ENCODE measurements around the gene ETNPPL. TPM values are rescaled to one million over a fixed set of nuclear protein-coding genes. Genes with fewer than 3 reads are reported as not detected.

The ETNPPL gene
- total RNA-seq, 1 experiment from 2014 or later = 0.66 TPM

DNA sequence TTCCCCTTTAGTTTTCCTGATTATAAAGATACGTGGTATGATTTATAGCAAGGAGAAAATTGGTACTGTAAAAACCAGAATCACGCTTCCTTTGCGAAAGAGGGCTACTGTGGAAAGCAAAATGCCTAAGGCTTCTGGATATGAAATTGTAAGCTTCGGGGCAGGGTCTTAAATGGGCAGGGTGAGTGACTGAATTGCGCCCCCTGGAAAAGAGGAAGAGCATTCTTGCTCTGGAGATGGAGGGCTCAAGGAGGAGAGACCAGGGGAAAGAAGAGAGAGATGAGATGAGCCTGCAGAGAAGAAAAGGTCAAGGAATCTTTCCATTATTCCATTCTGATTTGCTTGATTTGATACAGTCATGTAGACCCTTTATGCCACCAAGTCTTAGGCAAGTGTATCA, 13.1 kb upstream of the ETNPPL start (continued):
- TF ChIP-seq, protein P1, sequence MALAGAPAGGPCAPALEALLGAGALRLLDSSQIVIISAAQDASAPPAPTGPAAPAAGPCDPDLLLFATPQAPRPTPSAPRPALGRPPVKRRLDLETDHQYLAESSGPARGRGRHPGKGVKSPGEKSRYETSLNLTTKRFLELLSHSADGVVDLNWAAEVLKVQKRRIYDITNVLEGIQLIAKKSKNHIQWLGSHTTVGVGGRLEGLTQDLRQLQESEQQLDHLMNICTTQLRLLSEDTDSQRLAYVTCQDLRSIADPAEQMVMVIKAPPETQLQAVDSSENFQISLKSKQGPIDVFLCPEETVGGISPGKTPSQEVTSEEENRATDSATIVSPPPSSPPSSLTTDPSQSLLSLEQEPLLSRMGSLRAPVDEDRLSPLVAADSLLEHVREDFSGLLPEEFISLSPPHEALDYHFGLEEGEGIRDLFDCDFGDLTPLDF (CRISPR knock-in tag; IDR thresholded peaks at IDR 0.05) = no peak
- TF ChIP-seq, protein P2, sequence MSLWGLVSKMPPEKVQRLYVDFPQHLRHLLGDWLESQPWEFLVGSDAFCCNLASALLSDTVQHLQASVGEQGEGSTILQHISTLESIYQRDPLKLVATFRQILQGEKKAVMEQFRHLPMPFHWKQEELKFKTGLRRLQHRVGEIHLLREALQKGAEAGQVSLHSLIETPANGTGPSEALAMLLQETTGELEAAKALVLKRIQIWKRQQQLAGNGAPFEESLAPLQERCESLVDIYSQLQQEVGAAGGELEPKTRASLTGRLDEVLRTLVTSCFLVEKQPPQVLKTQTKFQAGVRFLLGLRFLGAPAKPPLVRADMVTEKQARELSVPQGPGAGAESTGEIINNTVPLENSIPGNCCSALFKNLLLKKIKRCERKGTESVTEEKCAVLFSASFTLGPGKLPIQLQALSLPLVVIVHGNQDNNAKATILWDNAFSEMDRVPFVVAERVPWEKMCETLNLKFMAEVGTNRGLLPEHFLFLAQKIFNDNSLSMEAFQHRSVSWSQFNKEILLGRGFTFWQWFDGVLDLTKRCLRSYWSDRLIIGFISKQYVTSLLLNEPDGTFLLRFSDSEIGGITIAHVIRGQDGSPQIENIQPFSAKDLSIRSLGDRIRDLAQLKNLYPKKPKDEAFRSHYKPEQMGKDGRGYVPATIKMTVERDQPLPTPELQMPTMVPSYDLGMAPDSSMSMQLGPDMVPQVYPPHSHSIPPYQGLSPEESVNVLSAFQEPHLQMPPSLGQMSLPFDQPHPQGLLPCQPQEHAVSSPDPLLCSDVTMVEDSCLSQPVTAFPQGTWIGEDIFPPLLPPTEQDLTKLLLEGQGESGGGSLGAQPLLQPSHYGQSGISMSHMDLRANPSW (CRISPR knock-in tag; conservative IDR thresholded peaks at IDR 0.05; ENCODE audit: low read depth) = no peak
- TF ChIP-seq, protein P3, sequence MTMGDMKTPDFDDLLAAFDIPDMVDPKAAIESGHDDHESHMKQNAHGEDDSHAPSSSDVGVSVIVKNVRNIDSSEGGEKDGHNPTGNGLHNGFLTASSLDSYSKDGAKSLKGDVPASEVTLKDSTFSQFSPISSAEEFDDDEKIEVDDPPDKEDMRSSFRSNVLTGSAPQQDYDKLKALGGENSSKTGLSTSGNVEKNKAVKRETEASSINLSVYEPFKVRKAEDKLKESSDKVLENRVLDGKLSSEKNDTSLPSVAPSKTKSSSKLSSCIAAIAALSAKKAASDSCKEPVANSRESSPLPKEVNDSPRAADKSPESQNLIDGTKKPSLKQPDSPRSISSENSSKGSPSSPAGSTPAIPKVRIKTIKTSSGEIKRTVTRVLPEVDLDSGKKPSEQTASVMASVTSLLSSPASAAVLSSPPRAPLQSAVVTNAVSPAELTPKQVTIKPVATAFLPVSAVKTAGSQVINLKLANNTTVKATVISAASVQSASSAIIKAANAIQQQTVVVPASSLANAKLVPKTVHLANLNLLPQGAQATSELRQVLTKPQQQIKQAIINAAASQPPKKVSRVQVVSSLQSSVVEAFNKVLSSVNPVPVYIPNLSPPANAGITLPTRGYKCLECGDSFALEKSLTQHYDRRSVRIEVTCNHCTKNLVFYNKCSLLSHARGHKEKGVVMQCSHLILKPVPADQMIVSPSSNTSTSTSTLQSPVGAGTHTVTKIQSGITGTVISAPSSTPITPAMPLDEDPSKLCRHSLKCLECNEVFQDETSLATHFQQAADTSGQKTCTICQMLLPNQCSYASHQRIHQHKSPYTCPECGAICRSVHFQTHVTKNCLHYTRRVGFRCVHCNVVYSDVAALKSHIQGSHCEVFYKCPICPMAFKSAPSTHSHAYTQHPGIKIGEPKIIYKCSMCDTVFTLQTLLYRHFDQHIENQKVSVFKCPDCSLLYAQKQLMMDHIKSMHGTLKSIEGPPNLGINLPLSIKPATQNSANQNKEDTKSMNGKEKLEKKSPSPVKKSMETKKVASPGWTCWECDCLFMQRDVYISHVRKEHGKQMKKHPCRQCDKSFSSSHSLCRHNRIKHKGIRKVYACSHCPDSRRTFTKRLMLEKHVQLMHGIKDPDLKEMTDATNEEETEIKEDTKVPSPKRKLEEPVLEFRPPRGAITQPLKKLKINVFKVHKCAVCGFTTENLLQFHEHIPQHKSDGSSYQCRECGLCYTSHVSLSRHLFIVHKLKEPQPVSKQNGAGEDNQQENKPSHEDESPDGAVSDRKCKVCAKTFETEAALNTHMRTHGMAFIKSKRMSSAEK (CRISPR knock-in tag; IDR thresholded peaks at IDR 0.05; ENCODE audit: borderline replicate concordance) = no peak
- no peak for TF ChIP-seq GTF2I (CRISPR knock-in tag; conservative IDR thresholded peaks at IDR 0.05)
- TF ChIP-seq SP1 (CRISPR knock-in tag; conservative IDR thresholded peaks at IDR 0.05) = no peak
- no peak for TF ChIP-seq FOXK1 (CRISPR knock-in tag; IDR thresholded peaks at IDR 0.05)
- no peak for TF ChIP-seq NFYB (CRISPR knock-in tag; conservative IDR thresholded peaks at IDR 0.05; ENCODE audit: low read depth)
- TF ChIP-seq, protein P4, sequence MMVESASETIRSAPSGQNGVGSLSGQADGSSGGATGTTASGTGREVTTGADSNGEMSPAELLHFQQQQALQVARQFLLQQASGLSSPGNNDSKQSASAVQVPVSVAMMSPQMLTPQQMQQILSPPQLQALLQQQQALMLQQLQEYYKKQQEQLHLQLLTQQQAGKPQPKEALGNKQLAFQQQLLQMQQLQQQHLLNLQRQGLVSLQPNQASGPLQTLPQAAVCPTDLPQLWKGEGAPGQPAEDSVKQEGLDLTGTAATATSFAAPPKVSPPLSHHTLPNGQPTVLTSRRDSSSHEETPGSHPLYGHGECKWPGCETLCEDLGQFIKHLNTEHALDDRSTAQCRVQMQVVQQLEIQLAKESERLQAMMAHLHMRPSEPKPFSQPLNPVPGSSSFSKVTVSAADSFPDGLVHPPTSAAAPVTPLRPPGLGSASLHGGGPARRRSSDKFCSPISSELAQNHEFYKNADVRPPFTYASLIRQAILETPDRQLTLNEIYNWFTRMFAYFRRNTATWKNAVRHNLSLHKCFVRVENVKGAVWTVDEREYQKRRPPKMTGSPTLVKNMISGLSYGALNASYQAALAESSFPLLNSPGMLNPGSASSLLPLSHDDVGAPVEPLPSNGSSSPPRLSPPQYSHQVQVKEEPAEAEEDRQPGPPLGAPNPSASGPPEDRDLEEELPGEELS (CRISPR knock-in tag; IDR thresholded peaks at IDR 0.05) = no peak
- TF ChIP-seq TEAD4 (CRISPR knock-in tag; IDR thresholded peaks at IDR 0.05) = no peak
- TF ChIP-seq, protein P5, sequence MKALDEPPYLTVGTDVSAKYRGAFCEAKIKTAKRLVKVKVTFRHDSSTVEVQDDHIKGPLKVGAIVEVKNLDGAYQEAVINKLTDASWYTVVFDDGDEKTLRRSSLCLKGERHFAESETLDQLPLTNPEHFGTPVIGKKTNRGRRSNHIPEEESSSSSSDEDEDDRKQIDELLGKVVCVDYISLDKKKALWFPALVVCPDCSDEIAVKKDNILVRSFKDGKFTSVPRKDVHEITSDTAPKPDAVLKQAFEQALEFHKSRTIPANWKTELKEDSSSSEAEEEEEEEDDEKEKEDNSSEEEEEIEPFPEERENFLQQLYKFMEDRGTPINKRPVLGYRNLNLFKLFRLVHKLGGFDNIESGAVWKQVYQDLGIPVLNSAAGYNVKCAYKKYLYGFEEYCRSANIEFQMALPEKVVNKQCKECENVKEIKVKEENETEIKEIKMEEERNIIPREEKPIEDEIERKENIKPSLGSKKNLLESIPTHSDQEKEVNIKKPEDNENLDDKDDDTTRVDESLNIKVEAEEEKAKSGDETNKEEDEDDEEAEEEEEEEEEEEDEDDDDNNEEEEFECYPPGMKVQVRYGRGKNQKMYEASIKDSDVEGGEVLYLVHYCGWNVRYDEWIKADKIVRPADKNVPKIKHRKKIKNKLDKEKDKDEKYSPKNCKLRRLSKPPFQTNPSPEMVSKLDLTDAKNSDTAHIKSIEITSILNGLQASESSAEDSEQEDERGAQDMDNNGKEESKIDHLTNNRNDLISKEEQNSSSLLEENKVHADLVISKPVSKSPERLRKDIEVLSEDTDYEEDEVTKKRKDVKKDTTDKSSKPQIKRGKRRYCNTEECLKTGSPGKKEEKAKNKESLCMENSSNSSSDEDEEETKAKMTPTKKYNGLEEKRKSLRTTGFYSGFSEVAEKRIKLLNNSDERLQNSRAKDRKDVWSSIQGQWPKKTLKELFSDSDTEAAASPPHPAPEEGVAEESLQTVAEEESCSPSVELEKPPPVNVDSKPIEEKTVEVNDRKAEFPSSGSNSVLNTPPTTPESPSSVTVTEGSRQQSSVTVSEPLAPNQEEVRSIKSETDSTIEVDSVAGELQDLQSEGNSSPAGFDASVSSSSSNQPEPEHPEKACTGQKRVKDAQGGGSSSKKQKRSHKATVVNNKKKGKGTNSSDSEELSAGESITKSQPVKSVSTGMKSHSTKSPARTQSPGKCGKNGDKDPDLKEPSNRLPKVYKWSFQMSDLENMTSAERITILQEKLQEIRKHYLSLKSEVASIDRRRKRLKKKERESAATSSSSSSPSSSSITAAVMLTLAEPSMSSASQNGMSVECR (CRISPR knock-in tag; IDR thresholded peaks at IDR 0.05; ENCODE audit: borderline replicate concordance) = no peak
- TF ChIP-seq ESRRA (CRISPR knock-in tag; IDR thresholded peaks at IDR 0.05; ENCODE audit: borderline replicate concordance) = no peak
